HG03039 (cell line): ENCODE measurements around the gene SYTL1.

Experiments
- ATAC-seq: cut with Tn5 transposase; IDR thresholded peaks from one replicate; pipeline ENCODE4 v1.9.1; 2021; ENCODE audit warnings: mild to moderate bottlenecking, moderate library complexity; ENCODE audit not compliant: unreplicated experiment

SYTL1 gene

GRCh38 chr1:27363766-27364695 lies 22.2 kb downstream of the SYTL1 start:
- ATAC-seq = no peak

- no peak for ATAC-seq
These were observed 23.0 kb downstream of the SYTL1 start for GRCh38 chr1:27364696-27365371.

GRCh38 chr1:27365372-27366112 lies 23.7 kb downstream of the SYTL1 start:
- no peak for ATAC-seq

DNA sequence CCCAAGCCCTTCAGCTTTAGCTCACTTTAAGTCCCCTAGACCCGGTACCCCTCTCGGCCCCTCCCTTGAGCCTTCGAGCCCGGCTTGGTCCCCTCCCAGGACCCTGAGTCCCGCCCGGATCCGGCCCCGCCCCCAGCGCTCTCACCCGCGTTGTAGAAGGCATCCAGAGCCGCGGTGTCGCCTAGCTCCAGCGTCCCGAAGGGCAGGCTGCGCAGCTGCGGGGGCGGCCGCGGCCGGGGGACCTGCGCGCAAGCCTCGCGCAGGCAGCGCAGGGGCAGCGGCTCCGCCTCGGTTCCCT lies 24.2 kb downstream of the SYTL1 start:
- no peak for ATAC-seq

DNA sequence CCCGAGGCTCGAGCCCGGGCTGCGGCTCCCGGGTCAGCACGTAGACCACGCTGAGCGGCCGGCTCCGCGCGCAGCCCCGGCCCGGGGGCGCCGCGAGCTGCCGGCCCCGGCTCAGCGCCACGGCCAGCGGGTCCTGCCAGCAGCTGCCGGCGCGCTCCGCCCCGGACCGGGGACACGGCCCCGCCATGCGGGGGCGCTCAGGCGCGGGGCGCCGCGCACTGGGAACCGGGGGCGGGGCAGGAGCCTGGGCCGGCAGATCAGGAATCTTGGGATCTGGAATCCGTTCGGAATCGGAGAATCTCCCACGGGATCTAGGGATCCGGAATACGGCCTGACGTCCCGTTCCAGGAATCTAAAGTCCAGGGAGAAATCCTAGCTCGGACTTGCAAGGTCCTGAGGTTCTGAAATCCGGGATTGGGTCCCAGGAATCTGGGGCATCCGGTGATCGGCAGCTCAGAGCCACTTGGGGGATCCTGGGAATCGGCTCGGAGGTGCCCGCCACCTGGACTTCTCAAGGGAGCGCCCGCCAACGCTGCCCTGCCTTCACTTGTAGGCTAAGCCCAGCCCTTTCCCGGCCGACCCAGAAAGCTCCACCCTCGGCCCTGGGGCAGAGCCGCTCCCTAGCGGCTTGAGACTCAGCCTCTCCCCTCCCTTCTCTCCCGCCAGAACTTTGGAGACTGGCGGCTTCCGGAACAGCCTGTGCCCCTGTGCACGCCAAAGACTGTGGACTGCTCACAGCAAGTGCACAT lies 24.8 kb downstream of the SYTL1 start, which contains the start of gene MAP3K6:
Gene MAP3K6, minus strand, starts transcription at position 551 of the 749 bp plus-strand sequence. Its CDS starts 364 bp downstream, at position 187.
- no peak for ATAC-seq

GRCh38 chr1:27367160-27367650 lies 25.4 kb downstream of the SYTL1 start:
- ATAC-seq = no peak

- no peak for ATAC-seq
These were observed 27.2 kb downstream of the SYTL1 start for GRCh38 chr1:27368869-27369582.

DNA sequence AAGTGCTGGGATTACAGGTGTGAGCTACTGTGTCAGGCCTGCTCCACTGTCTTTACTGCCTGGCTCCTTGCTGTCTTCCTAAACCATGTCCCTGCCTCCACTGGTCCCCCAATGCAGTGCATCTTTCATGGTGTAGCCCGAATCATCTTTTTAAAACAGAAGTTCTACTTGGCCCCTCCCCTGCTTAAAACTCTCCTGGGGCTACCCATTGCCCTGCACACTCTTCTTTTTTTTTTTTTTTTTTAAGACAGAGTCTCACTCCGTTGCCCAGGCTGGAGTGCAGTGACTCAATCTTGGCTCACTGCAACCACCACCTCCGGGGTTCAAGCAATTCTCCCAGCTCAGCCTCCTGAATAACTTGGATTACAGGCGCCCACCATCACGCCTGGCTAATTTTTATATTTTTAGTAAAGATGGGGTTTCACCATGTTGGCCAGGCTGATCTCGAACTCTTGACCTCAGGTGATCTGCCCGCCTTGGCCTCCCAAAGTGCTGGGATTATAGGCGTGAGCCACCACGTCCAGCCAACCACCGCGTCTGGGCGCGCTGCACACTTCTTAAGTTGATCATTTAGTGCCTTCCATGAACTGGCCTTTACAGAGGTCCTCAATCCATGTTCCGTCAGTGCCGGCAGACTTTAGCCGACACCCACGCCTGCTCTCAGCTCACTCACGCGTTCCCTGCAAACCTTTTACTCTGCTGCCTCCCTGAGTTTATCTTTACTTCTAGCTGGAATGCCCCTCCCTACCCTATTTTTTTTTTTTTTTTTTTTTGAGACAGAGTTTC lies 30.4 kb downstream of the SYTL1 start:
- no peak for ATAC-seq

DNA sequence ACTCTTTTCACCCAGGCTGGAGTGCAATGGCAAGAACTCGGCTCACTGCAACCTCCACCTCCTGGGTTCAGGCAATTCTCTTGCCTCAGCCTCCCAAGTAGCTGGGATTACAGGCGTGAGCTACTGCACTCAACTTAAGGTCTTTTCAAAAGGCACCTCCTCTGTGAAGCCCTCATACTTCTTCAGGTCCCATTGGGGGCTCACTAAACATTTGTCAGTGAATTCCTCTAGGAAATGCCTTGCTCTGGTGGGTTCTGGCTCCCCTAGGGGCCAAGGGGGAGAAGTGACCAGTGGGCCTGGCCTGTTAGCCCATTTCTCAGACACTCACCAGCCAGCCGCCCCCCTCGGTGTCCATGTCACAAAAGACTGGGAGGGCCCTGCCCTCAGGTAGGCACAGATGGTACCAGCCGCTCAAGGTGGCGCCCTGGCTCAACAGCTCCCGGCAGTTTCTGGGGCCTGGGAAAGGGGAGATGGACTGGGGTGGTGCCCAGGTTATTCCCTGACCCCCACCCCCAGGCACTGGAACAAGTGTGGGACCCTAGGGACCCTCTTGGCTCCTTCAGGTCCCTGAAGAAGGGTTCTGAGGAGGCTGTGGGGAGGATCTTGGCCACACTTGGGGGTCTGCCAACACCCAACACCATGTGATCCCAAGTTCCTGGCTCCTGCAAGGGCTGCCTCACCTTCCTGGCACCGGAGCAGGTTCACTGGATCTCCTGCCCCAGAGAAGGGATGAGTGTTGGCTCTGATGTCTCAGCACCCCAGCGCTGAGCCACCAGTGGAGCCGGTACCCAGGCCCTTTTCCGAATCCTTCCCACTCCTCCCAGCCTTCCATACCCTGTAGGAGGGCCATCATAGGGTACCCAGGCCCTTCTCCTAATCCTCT lies 31.2 kb downstream of the SYTL1 start:
- no peak for ATAC-seq

DNA sequence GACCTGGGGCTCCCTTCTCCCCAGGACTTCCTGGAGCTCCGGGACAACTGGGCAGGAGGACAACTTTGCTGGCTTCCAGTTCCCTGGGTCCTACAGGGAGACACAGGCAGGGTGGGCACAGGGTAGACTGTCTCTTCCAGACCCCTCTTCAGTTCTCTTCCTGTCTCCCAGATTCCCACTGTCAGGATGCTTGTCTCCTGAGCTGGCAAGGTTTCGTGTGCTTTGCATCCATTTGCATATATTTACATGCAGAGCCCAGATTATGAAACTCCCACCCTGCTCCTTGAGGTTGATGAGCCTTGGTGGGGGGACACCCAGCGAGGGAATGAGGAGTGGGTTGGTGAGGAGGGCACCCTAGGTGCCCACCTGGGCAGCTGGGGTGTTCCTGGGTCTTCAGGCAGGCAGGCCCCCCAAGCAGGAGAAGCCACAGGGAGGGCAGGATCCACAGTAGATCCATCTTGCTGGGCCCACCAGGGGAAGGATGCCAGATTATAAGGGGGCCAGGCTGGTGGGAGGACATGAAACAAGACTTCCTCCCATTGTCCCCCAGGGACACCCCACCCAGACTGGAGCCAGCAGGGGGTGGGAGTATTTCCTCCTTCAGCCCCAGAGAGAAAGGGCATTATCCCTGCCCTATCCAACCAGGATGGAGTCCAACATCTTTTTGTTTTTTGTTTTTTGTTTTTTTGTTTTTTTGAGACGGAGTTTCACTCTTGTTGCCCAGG lies 32.7 kb downstream of the SYTL1 start, which contains the start of gene FCN3:
Gene FCN3, minus strand, starts transcription at position 463 of the 725 bp plus-strand sequence. Its CDS starts 6 bp downstream, at position 457.
- no peak for ATAC-seq

- no peak for ATAC-seq
These were observed 36.1 kb downstream of the SYTL1 start for GRCh38 chr1:27377760-27378495.

GRCh38 chr1:27379564-27380122 lies 37.8 kb downstream of the SYTL1 start:
- no peak for ATAC-seq

DNA sequence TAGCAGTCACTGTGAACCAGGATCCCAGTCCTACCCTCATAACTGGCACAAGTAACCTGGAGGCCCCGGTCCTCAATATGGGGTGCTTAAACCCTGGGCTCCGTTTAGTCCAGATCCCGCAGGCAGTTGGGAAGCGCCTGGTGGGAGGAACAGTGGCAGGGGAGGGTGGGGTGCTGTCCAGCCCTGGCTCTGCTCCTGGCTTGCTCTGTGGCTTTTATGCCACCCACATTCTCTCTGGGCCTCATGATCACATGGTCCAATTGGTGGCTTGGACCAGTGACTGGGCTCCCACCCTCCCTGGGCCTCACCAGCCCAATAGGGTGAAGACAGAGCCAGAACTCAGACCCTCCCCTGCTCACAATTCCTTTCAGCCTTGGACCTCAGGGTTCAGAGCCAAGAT lies 38.4 kb downstream of the SYTL1 start:
- ATAC-seq = no peak

DNA sequence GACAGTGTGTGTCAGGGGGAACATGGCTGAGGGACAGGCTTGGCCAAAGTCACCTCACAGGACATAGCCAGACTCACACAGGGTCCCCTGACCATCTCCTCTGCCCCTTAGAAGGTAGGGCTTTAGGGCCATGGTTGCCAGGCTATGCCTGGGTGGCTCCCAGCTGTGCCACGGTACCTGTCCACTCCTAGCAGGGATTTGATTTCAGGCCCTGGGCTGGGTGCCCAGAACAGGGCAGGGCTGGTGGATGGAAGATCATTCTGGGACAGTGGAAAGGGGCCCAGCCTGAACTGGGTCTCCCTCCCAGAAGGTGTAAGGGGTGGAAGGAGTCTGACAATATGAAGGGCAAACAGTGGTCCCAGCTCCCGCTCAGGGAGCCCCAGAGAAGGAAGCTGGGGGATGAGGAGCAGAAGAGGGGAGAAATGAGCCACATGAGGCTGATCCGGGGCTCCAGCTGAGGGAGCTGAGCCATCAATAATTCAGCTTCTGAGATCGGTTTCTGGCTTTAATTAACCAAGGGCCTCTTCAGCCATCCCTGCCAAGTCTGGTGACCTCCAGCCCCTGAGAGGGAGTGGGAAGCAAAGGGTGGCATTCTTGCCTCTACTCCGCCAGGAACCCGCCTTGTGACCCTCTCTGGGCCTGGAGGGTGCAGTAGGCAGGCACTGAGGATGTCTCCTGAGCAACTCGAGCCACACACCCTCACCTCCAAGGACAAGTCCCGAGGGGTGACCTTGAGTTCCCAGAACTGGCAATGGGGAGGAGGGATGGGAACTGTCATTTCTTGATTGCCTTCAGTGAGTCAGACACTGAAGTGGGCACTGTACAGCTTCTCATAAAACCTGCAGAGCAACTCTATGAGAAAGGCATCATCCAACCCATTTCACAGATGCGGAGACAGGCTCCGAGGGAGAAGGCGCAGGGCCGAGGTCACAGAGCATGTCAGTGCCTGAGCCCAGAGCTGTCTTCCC lies 39.2 kb downstream of the SYTL1 start:
- no peak for ATAC-seq
